SH-SY5Y (cell line): ENCODE measurements around the gene SNPH.

Source experiments
- GATA2 ChIP-seq: IDR thresholded peaks from 2 replicates; pipeline ENCODE4 v1.6.1; 2011; ENCODE audit warnings: mild to moderate bottlenecking, low read depth, low read length
- GATA3 ChIP-seq: IDR thresholded peaks from 2 replicates; pipeline ENCODE4 v1.6.1; 2011; ENCODE audit warnings: low read depth, mild to moderate bottlenecking, low read length, moderate library complexity

The SNPH gene

GRCh38 chr20:1254254-1254653 lies 11.8 kb upstream of the SNPH start:
- TF ChIP-seq GATA3 (peak; percentile 76), GATA2 (peak; percentile 87; the same call in 1 of the 2 replicates)

- TF ChIP-seq GATA2 (no peak), GATA3 (no peak)
Observed at GRCh38 chr20:1255675-1256074, 10.4 kb upstream of the SNPH start.

GRCh38 chr20:1263853-1264252 lies 2.2 kb upstream of the SNPH start:
- no peak for TF ChIP-seq GATA2
- TF ChIP-seq GATA3, result no peak

GRCh38 chr20:1264727-1265126 lies 1.4 kb upstream of the SNPH start:
- TF ChIP-seq GATA2, result no peak
- no peak for TF ChIP-seq GATA3

- TF ChIP-seq GATA3 (no peak), GATA2 (no peak)
Observed at GRCh38 chr20:1265226-1265915, 723 bp upstream of the SNPH start.

GRCh38 chr20:1265916-1266166 lies 253 bp upstream of the SNPH start:
- TF ChIP-seq GATA3 (no peak), GATA2 (no peak)

GRCh38 chr20:1267161-1267560 lies 1.1 kb downstream of the SNPH start:
- TF ChIP-seq GATA2, result no peak
- TF ChIP-seq GATA3, result no peak

- no peak for TF ChIP-seq GATA3
- TF ChIP-seq GATA2, result no peak
Observed at GRCh38 chr20:1267809-1268374, 1.8 kb downstream of the SNPH start.

- TF ChIP-seq GATA3 (no peak), GATA2 (no peak)
Observed at GRCh38 chr20:1269235-1269634, 3.1 kb downstream of the SNPH start.

GRCh38 chr20:1269850-1270249 lies 3.8 kb downstream of the SNPH start:
- TF ChIP-seq GATA2, result no peak
- TF ChIP-seq GATA3, result no peak

- no peak for TF ChIP-seq GATA2
- TF ChIP-seq GATA3, result no peak
Observed at GRCh38 chr20:1272368-1273100, 6.4 kb downstream of the SNPH start.

GRCh38 chr20:1273366-1273765 lies 7.3 kb downstream of the SNPH start:
- TF ChIP-seq GATA2 (no peak), GATA3 (no peak)

GRCh38 chr20:1274485-1275311 lies 8.6 kb downstream of the SNPH start:
- TF ChIP-seq GATA3, result no peak
- no peak for TF ChIP-seq GATA2

GRCh38 chr20:1275919-1276318 lies 9.8 kb downstream of the SNPH start:
- TF ChIP-seq GATA2 (no peak), GATA3 (no peak)

- TF ChIP-seq GATA3 (no peak), GATA2 (no peak)
Observed at GRCh38 chr20:1277529-1278322, 11.6 kb downstream of the SNPH start.

- no peak for TF ChIP-seq GATA3
- no peak for TF ChIP-seq GATA2
Observed at GRCh38 chr20:1278993-1279392, 12.9 kb downstream of the SNPH start.
